Stimulated activated CD4-positive, alpha-beta T cell treated with anti-CD3 and anti-CD28 coated beads, Interleukin-15, amount 100 ng/mL, for 48 hours (primary cell): ENCODE data around the gene GALNT17.
"Not testable (repeated sequence)": the region's sequence is repeated elsewhere in the genome, so short reads cannot be mapped to it uniquely, and the experiment has no call there.

Source experiments
- DNase-seq, 2 donors: peaks; one replicate each; pipeline ENCODE4 v3.0.0-alpha.2; 2020; ENCODE audit warnings: low read depth in 2 of 2

The GALNT17 gene

GRCh38 chr7:71560354-71560995 lies 428.5 kb downstream of the GALNT17 start:
- DNase-seq = no peak

DNA sequence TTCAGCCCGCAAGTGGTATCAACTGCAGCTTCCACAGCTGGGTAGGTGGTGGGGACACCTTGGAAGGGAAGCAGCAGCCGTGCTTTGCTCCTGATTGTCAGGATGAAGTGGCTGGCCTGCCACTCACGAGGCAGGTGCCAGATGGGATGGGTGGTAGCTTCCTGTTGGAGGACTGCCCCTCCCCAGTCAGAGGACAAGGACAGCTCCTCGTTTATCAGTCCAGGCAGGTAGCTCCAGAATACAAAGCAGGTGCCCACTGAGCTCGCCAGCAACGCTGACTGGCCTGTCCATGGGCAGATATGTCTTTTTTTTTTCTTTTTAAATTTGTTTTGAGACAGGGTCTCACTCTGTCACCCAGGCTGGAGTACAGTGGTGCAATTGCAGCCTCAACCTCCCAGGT lies 431.3 kb downstream of the GALNT17 start:
- no peak for DNase-seq

- no peak for DNase-seq
Observed at GRCh38 chr7:71566376-71566775, 434.4 kb downstream of the GALNT17 start.

DNA sequence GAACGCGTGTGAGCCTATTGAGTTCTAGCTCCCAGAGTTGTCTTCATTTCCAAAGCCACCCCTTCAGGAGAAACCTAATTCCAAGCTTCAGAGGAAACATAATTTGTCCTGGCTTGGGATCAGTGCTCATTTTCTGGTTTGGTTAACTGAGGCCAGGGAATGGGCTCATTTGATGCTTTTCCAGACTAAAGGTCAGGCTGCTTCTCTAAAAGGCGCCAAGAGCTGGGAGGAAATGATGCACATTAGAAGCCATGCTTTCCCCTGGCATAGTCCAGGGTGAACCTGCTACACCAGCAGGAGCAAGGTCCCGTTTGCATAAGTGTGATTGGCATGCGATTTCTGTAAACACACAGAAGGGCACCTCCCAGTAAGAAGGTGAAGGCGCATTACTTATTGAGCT lies 435.0 kb downstream of the GALNT17 start:
- DNase-seq = no peak

DNA sequence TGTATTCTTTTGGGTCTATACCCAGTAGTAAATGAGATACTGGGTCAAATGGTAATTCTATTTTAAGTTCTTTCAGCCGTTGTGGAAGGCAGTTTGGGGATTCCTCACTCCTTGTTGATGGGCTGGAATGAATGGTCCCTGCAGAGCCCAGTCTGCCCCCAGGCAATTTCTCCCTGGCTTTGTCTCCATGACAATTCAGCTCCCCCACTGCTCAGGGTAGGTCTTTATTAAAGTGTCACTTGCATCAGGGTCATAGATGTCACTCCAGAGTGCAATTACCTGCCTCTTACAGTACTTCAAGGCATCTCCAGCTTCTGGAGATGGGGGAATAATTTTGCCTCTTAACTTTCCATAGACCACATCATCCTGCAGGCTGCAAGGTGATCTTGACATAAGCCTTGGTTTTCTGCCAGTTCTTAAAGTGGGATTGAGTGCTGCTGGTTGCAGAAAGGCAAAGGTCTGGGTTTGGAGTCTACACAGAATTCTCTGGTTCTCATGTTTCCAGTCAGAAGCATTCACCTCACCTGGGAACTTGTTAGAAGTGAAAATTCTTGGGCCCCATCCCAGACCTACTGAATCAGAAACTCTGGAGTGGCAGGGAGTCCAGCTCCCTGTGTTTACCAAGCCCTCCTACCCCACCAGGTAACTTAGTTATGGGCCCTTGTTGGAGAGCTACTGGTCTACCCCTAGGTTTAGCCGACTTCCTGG lies 442.4 kb downstream of the GALNT17 start:
- no peak for DNase-seq

DNA sequence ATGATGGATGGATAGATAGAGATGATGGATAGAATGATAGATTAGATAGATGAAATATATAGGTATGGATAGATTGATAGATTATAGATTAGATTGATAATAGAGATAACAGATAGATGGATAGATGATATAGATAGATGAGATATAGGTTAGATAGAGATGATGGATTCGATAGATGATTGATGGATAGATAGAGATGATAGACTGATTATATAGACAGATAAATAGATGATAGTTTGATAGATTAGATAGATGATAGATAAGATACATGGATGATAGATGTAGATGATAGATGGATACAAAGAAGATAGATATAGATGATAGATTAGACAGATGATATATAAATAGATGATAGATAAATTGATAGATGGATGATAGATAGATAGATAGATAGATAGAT lies 448.1 kb downstream of the GALNT17 start:
- no peak for DNase-seq

GRCh38 chr7:71584256-71584655 lies 452.3 kb downstream of the GALNT17 start:
- no peak for DNase-seq

GRCh38 chr7:71591876-71592275 lies 459.9 kb downstream of the GALNT17 start:
- DNase-seq = no peak

DNA sequence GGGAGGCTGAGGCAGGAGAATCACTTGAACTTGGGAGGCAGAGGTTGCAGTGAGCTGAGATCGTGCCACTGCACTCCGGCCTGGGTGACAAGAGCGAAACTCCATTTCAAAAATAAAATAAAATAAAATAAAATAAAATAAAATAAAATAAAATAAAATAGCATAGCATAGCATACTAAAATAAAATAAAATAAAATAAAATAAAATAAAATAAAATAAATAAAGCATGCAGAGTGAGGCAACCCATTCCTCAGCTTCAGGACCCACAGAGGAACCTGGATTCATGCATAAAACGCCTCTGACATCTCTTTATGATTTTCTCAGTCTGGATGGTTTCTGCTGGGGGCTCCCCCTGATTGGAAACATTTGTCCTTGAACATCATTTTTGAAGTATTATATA lies 460.4 kb downstream of the GALNT17 start:
- not testable (repeated sequence) for DNase-seq

DNA sequence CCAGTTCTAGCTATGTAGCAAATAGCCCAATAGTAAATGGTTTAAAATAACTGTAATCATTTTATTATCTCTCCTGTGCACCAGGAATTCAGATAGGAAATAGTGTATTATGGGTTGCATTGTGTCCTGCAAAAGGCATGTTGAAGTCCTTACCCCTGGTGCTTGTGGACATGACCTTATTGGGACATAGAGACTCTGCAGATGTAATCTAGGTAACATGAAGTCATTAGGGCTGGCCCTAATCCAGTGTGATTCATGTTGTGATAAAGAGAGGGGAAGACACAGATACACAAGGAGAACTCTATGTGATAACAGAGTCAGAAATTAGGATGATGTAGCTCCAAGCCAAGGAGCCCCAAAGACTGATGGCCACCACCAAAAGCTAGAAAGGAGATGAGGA lies 462.8 kb downstream of the GALNT17 start:
- no peak for DNase-seq

- no peak for DNase-seq
Observed at GRCh38 chr7:71595176-71595575, 463.2 kb downstream of the GALNT17 start.

- DNase-seq = no peak
Observed at GRCh38 chr7:71598553-71598952, 466.6 kb downstream of the GALNT17 start.

DNA sequence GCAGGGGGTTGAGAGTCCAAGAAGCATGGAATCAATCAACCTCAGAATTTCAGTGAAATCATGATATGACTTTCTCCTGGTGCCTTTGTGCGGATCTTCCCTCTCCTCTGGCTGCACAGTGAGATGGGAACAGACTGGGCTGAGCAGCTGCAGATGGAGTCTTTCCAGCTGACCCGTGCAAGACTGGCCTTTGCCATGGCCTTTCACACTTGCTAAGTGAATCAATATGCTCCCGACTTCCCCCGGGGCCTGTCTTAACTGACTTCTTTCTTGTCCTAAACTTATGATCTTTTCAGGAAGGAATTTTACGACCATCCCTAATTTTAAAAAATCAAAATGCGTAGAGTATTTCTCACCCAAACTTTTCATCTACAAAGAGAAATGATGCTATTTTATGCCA lies 469.9 kb downstream of the GALNT17 start:
- no peak for DNase-seq

- no peak for DNase-seq
Observed at GRCh38 chr7:71604818-71605414, 473.0 kb downstream of the GALNT17 start.

DNA sequence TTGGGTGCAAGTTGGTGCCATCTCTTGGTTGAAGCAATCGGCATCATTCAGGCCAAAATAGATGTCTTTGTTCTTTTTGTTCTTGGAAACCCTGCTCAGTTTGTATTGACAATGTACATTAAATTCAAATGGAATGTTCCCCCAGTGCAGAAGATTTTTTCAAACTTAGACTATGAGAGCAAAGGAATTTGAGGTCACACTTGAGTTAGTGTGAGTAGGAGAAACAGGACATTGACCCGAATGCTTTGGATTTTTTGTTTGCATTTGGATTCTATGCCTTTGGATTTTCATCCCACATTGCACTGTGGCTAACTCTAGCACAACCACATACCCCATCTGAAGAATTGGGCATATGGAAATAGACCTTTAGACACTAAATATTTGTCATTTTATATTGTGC lies 480.0 kb downstream of the GALNT17 start:
- no peak for DNase-seq

- no peak for DNase-seq
Observed at GRCh38 chr7:71612911-71613310, 481.0 kb downstream of the GALNT17 start.

GRCh38 chr7:71613313-71613712 lies 481.4 kb downstream of the GALNT17 start:
- no peak for DNase-seq

GRCh38 chr7:71615017-71615416 lies 483.1 kb downstream of the GALNT17 start:
- no peak for DNase-seq

- DNase-seq = no peak
Observed at GRCh38 chr7:71616217-71616616, 484.3 kb downstream of the GALNT17 start.

- no peak for DNase-seq
Observed at GRCh38 chr7:71618278-71618677, 486.3 kb downstream of the GALNT17 start.

- no peak for DNase-seq
Observed at GRCh38 chr7:71625545-71625944, 493.6 kb downstream of the GALNT17 start.

- DNase-seq = no peak
Observed at GRCh38 chr7:71626206-71626605, 494.3 kb downstream of the GALNT17 start.

- no peak for DNase-seq
Observed at GRCh38 chr7:71627651-71628050, 495.7 kb downstream of the GALNT17 start.
